Neutrophil (primary cell): ENCODE results near the gene WFDC1.

Experiments
- H3K27ac ChIP-seq: fragments of 200-600 bp; sonication (generic); 2 replicates; pipeline ENCODE4 v1.5.1; 2016; ENCODE audit warnings: mild to moderate bottlenecking, moderate library complexity
- H3K27me3 ChIP-seq: fragments of 200-600 bp; sonication (generic); 2 replicates; pipeline ENCODE4 v1.6.0; 2016; ENCODE audit warnings: mild to moderate bottlenecking
- H3K36me3 ChIP-seq: fragments of 200-600 bp; sonication (generic); 2 replicates; pipeline ENCODE4 v1.5.1; 2017
- H3K4me1 ChIP-seq, 2 experiments: fragments of 200-600 bp in 1 of 2; sonication (generic) in 1 of 2; 1 replicate in 1 of 2; 2 replicates in 1 of 2; pipeline versions ENCODE4 v1.5.1 to v1.6.1; 2013 to 2016; ENCODE audit warnings: low read depth in 1 of 2, low read length in 1 of 2, mild to moderate bottlenecking in 1 of 2, moderate library complexity in 1 of 2; ENCODE audit not compliant: control insufficient read depth in 1 of 2, insufficient read depth in 1 of 2
- H3K4me3 ChIP-seq, 2 experiments: fragments of 200-600 bp in 1 of 2; sonication (generic) in 1 of 2; 1 replicate in 1 of 2; 2 replicates in 1 of 2; pipeline ENCODE4 v1.5.1; 2013 to 2016; ENCODE audit warnings: low read depth in 1 of 2, low read length in 1 of 2, mild to moderate bottlenecking in 1 of 2, moderate library complexity in 1 of 2
- H3K9me3 ChIP-seq: fragments of 200-600 bp; sonication (generic); 2 replicates; pipeline ENCODE4 v1.5.1; 2016
- CTCF ChIP-seq: fragments of 200-600 bp; sonication (generic); IDR thresholded peaks from 2 replicates; pipeline ENCODE4 v1.5.1; 2016; ENCODE audit warnings: antibody characterized with exemption

WFDC1 gene

GRCh38 chr16:84320511-84320910, 25.8 kb downstream of the WFDC1 start:
- H3K36me3 ChIP-seq: no peaks in the 10 kb centered on the region
- H3K4me1 ChIP-seq: peaks cover 27 to 34% of the 10 kb centered on the region in 2 experiments
- no peaks in the 10 kb centered on the region for H3K27me3 ChIP-seq
- no peak overlapping the region for H3K27ac ChIP-seq
- no peak for TF ChIP-seq CTCF
- H3K4me3 ChIP-seq: no peak overlapping the region
- H3K9me3 ChIP-seq: no peaks in the 10 kb centered on the region

GRCh38 chr16:84321932-84322331, 27.3 kb downstream of the WFDC1 start:
- TF ChIP-seq CTCF: no peak

GRCh38 chr16:84322749-84323148, 28.1 kb downstream of the WFDC1 start:
- peaks cover 27 to 34% of the 10 kb centered on the region in 2 experiments for H3K4me1 ChIP-seq
- no peak for TF ChIP-seq CTCF
- H3K4me3 ChIP-seq: no peak overlapping the region
- no peaks in the 10 kb centered on the region for H3K27me3 ChIP-seq
- no peaks in the 10 kb centered on the region for H3K9me3 ChIP-seq
- no peak overlapping the region for H3K27ac ChIP-seq
- no peaks in the 10 kb centered on the region for H3K36me3 ChIP-seq

More at GRCh38 chr16:84321932-84322331, 27.3 kb downstream of the WFDC1 start:
- H3K27ac ChIP-seq: peak overlapping the region; percentile 42
- H3K36me3 ChIP-seq: no peaks in the 10 kb centered on the region
- peaks cover 27 to 34% of the 10 kb centered on the region in 2 experiments for H3K4me1 ChIP-seq
- H3K27me3 ChIP-seq: no peaks in the 10 kb centered on the region
- H3K9me3 ChIP-seq: no peaks in the 10 kb centered on the region
- H3K4me3 ChIP-seq: no peak overlapping the region

- TF ChIP-seq CTCF: no peak
- Histone ChIP-seq H3K4me1 (peaks cover 27 to 34% of the 10 kb centered on the region in 2 experiments), H3K4me3 (no peak overlapping the region), H3K27ac (peak overlapping the region; percentile 67), H3K9me3 (no peaks in the 10 kb centered on the region), H3K36me3 (no peaks in the 10 kb centered on the region), H3K27me3 (no peaks in the 10 kb centered on the region)
Measured at GRCh38 chr16:84323606-84324005, 28.9 kb downstream of the WFDC1 start.

GRCh38 chr16:84324434-84325262, 30.0 kb downstream of the WFDC1 start:
- TF ChIP-seq CTCF: no peak
- no peaks in the 10 kb centered on the region for H3K27me3 ChIP-seq

More at GRCh38 chr16:84324434-84325262, 30.0 kb downstream of the WFDC1 start:
- Histone ChIP-seq H3K36me3 (no peaks in the 10 kb centered on the region), H3K4me1 (peaks cover 27 to 34% of the 10 kb centered on the region in 2 experiments), H3K4me3 (no peak overlapping the region), H3K27ac (no peak overlapping the region), H3K9me3 (no peaks in the 10 kb centered on the region)
